DMS153 treated with DMSO at 0.1 percent for 48 hours (cell line): ENCODE results near the gene PRG3.
"Not testable (repeated sequence)": the region's sequence is repeated elsewhere in the genome, so short reads cannot be mapped to it uniquely, and the experiment has no call there.

Experiments
- DNase-seq: peaks from one replicate; lab custom pipeline; 2025; ENCODE audit not compliant: unreplicated experiment; lab: John Stamatoyannopoulos, UW

Gene PRG3

DNA sequence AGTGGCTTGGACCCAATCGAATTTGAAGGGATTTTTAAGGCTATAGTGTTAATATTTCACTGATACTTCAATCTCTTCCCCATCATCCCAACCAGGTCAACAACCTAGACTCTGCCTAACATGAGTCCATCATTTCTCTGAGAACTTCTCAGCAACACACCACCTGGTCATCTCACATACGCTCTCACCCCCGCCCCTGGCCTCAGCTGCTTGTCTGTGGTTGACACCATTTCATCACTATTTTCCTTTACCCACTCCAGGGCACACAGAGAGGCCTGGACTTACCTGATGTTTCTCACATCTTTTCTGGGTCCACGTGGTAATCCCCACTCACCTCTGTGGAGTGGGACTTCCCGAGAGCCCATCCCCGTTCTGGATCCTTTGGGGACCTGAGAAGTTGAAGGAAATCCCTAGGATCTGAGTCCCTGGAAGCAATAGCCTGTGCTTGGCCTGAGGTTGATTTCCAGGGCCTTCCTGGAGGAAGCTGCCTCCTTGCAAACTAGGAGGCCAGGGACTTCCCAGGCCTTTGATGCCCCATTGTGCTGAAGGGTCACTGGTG, 39.6 kb downstream of the PRG3 start:
- no peak for DNase-seq

GRCh38 chr11:57340039-57340615, 40.8 kb downstream of the PRG3 start:
- no peak for DNase-seq

GRCh38 chr11:57339328-57339727, 41.6 kb downstream of the PRG3 start:
- DNase-seq: no peak

DNA sequence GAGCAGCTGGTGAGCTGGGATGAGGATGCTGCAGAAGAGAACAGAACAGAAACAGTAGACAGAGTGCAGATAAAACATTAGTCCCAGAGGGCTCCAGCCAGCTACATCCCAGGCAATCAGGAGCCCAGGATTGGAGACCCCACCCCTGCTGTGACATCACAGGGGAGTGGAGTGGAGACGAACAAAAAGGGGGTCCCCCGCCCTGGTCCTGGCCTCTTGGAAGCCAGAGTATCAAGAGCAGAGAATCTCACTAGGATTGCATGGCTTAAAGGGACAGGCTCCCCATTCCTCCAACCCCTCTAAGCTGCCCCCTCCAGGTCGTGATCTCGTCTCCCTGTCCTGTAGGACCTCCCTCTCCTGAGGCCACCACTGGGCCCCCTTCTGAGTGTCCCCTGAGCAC, 42.8 kb downstream of the PRG3 start, which contains the start of gene P2RX3:
P2RX3 (plus strand) TSS at position 211 of the 400 bp plus-strand sequence. CDS start 199 bp downstream, outside the sequence.
- no peak for DNase-seq

- DNase-seq: not testable (repeated sequence)
Measured at GRCh38 chr11:57336856-57337255, 44.1 kb downstream of the PRG3 start.

GRCh38 chr11:57336111-57336666, 44.8 kb downstream of the PRG3 start:
- DNase-seq: no peak

GRCh38 chr11:57335343-57336110, 45.4 kb downstream of the PRG3 start, which contains the start of gene SSRP1:
SSRP1 (minus strand) TSS chr11:57335892; CDS start chr11:57335121, 771 bp downstream.
- DNase-seq: peak; percentile 68

DNA sequence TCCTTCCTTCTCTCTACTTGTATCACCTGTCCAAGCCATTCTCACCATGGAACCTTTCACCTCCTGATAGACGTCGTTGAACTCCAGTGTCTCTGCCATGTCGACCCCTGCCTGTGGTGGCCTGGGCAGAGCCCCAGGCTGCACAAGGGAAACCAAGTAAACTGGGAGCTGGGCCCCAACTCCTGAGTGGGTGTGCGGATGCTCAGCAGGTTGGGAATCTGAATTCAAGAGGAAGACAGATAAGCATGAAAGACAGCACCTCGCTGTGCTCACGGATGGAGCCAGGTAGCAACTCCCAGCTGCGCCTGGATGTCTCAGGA, 46.0 kb downstream of the PRG3 start:
- no peak for DNase-seq

DNA sequence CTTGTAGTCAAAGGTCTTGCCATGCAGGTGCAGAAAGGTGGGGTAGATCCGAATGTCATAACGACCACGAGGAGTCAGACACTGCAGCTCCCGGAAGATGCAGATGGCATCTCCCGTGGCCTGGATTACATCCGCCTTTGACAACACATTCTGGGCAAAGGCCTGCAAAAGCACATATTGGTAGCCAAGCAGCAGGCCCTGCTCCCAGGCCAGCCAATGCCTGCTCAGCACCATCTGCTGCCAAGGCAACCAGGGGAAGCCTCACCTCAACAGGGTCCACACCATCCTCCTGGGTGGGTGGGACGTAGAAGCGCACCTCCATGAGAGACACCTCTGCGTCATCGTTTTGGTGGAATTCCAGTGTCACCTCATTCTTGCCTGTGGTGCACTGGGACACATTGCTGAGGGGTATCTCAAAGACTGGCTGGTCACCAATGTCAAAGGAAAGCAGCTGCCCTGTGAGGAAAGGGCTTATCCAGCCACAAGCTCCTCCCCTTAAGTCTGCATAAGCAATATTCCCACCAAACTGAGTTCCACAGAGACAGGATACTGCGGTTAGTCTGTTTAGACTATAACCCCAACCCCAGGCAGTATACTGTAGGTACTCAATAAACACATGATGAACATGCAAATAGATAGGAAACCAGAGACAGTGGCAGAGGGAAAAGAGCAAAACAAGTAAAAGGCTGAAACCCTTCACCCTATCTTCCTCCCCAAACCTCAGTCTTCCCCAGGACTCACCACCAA, 48.1 kb downstream of the PRG3 start:
- DNase-seq: no peak

GRCh38 chr11:57331720-57332119, 49.2 kb downstream of the PRG3 start:
- DNase-seq: no peak

DNA sequence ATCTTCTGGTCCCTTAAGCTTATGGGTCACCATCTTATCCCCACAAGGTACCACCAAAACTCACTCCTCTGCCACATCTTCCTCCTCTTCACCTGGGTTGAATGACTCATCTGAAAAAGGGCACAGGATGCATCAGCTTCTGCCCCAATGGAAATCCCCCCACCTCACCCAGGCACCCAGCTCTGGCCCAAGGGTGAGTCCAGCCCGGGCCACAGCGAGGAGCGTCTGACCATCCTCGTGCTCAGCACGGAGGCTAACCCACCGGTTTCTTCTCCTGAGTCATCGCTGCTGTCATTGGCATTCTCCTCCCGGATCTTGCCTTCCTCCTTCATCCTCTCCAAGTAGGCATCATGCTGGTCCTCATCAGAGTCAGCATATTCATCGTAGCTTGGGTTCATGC, 50.9 kb downstream of the PRG3 start:
- no peak for DNase-seq

- no peak for DNase-seq
Measured at GRCh38 chr11:57327721-57328120, 53.2 kb downstream of the PRG3 start.
